GM21423 (cell line): Measurements from ENCODE around the gene AQP2.
"Not testable (repeated sequence)": the region's sequence is repeated elsewhere in the genome, so short reads cannot be mapped to it uniquely, and the experiment has no call there.

ENCODE experiments used
- ATAC-seq: cut with Tn5 transposase; IDR thresholded peaks from one replicate; pipeline ENCODE4 v1.9.1; 2021; ENCODE audit warnings: mild to moderate bottlenecking, moderate library complexity; ENCODE audit not compliant: unreplicated experiment

The AQP2 gene

DNA sequence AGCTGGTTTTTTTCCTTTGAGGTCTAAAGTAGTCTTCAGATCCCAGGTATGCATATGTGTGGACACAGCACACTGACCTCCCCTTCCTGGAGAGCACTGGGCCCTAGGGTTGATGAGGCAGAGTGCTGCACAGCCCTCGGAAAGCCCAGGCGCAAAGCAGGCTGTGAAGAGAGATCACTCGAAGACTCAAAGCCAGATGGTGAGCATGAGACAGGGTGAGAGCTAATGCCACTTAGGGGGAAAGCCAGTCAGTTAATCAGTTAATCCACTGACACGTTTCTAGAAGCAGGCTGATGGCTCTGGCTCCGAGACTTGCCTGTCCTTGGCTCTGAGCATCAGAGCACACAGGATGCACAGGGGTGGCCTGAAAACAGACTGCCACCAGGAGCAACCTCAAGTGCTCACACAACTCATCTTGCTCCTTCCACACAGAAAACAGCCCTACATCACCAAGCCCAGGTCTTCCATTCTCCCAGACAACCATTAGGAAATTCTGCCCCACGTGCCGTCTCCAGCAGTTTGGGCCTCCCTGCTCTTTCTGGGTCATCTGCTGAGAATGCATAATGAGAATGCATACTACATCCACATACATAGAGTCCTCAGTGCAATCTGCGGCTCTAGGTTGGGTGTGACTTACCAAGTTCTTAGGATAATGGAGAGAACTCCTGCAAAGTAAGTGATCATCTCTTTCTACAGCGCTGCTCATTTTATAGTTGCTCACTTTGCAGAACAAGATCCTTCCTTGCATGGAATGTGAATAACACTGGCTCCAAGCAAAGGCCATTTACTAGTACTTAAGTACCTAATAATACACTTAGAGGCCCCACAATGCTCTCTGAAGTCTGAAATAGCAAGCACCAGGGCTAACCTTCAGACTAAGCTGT lies 34.2 kb downstream of the AQP2 start:
- ATAC-seq: no peak

DNA sequence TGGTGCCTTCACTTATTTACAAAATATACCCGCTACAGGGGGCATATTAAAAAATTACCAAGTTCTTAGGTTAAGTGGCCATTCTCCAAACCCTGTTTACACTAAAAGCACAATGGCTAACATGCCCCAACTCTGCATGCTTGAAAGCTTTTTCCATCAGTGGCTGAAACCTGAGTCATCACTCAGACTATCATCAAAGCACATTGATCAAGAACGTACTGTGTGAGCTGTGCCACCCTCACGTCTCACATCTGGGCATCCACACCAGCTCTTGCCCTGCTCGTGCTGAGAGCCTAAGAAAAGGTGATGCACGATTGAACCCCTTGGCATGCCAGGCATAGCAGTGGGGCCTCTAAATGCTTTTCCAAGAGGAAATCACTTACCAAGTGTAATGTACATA lies 35.4 kb downstream of the AQP2 start:
- ATAC-seq: no peak

DNA sequence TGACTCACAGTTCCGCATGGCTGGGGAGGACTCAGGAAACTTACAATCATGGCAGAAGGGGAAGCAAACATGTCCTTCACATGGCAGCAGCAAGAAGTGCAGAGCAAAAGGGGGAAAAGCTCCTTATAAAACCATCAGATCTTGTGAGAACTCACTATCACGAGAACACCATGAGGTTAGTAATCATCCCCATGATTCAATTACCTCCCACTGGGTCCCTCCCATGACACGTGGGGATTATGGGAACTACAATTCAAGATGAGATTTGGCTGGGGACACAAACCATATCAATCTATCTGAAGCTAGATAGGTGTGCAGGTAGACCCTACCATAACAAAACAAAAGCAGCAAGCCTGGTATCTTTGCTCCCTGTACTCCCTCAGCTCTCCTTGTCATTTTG lies 35.9 kb downstream of the AQP2 start:
- not testable (repeated sequence) for ATAC-seq

GRCh38 chr12:49987625-49988303 lies 37.2 kb downstream of the AQP2 start:
- no peak for ATAC-seq

GRCh38 chr12:49989400-49989799 lies 38.9 kb downstream of the AQP2 start:
- not testable (repeated sequence) for ATAC-seq

GRCh38 chr12:49990273-49990672 lies 39.7 kb downstream of the AQP2 start:
- ATAC-seq: no peak

- no peak for ATAC-seq
Measured at GRCh38 chr12:49998453-49998852, 47.9 kb downstream of the AQP2 start.

GRCh38 chr12:50003595-50003994 lies 53.1 kb downstream of the AQP2 start:
- ATAC-seq: no peak

DNA sequence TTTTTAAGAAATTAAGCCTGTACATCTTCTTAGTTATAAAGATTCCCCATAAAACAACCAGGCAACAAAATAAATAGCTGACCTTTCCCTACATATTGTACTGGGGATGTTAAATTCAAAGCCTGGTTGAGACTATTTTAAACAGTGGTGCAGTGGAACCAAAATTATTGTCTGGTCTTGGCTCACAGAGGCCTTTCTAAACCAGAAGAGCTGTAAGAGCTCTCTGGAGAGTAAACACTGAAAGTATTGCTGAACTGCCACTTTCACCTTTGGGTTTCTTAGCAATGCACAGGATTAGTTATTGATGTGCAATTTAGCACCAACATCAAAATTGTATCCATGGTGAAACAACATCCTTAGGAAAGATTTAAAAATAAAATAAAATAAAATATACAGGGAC lies 54.2 kb downstream of the AQP2 start:
- no peak for ATAC-seq

GRCh38 chr12:50005175-50005574 lies 54.6 kb downstream of the AQP2 start:
- ATAC-seq: no peak

DNA sequence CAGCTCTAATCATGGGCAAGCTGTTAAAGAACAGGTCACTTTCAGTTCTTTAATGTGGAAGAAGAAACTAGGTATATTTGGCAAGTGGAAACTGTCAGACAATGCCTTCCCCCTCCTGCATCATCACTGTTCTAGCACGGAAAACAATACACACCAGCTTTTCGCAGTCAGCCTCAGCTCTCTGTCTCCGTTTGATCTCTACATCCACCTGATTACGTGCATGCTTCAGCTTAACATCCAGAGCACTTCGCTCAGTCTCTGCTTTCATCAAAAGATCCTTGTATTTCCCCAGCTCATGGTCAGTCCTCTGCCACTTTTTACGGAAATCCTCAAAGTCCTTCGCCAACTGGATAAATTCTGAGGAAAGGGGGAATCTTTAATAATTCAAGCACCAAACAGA lies 55.7 kb downstream of the AQP2 start:
- ATAC-seq: no peak

GRCh38 chr12:50006754-50007442 lies 56.4 kb downstream of the AQP2 start:
- no peak for ATAC-seq
